SK-N-SH treated with all-trans-retinoic acid at 6 μM for 48 hours (cell line): Measurements from ENCODE around the gene PSEN2.

Experiments
- ATAC-seq: fragments of 200-7000 bp; cut with Tn5 transposase; 3 replicates; pipeline ENCODE4 v1.9.1; 2020; ENCODE audit warnings: mild to moderate bottlenecking, moderate library complexity
- BACH2 ChIP-seq: fragments of 250-450 bp; sonication (Bioruptor Pico); IDR thresholded peaks from 2 replicates; pipeline ENCODE4 v1.9.0; 2021; ENCODE audit warnings: mild to moderate bottlenecking, borderline replicate concordance
- CSDC2 ChIP-seq: fragments of 250-450 bp; sonication (Bioruptor Pico); IDR thresholded peaks from 2 replicates; pipeline ENCODE4 v1.5.0; 2020; ENCODE audit warnings: mild to moderate bottlenecking, moderate library complexity
- ESRRG ChIP-seq: fragments of 250-450 bp; sonication (Bioruptor Pico); IDR thresholded peaks from 2 replicates; pipeline ENCODE4 v1.6.1; 2021; ENCODE audit warnings: mild to moderate bottlenecking
- GLIS3 ChIP-seq: fragments of 250-450 bp; sonication (Bioruptor Pico); IDR thresholded peaks from 2 replicates; pipeline ENCODE4 v1.5.0; 2020; ENCODE audit warnings: mild to moderate bottlenecking, moderate library complexity
- OSR1 ChIP-seq: fragments of 250-450 bp; sonication (Bioruptor Pico); IDR thresholded peaks from 2 replicates; pipeline ENCODE4 v1.8.0; 2022; ENCODE audit warnings: moderate library complexity, mild to moderate bottlenecking, inconsistent platforms
- PPARA ChIP-seq: fragments of 250-450 bp; sonication (Bioruptor Pico); IDR thresholded peaks from 2 replicates; pipeline ENCODE4 v1.5.0; 2020; ENCODE audit warnings: mild to moderate bottlenecking, borderline replicate concordance
- SNAI2 ChIP-seq: fragments of 250-450 bp; sonication (Bioruptor Pico); IDR thresholded peaks from 2 replicates; pipeline ENCODE4 v1.5.0; 2020; ENCODE audit warnings: mild to moderate bottlenecking, moderate library complexity
- TCF4 ChIP-seq: fragments of 250-450 bp; sonication (Bioruptor Pico); IDR thresholded peaks from 2 replicates; pipeline ENCODE4 v1.8.0; 2021; ENCODE audit warnings: mild to moderate bottlenecking, moderate library complexity, borderline replicate concordance
- TOX ChIP-seq: fragments of 250-450 bp; sonication (Bioruptor Pico); IDR thresholded peaks from 2 replicates; pipeline ENCODE4 v1.8.0; 2021; ENCODE audit warnings: mild to moderate bottlenecking, moderate library complexity, borderline replicate concordance
- ZFP3 ChIP-seq: fragments of 250-450 bp; sonication (Bioruptor Pico); IDR thresholded peaks from 2 replicates; pipeline ENCODE4 v1.5.0; 2020; ENCODE audit warnings: mild to moderate bottlenecking, moderate library complexity
- ZNF565 ChIP-seq: fragments of 450-650 bp; formaldehyde crosslinking; conservative IDR thresholded peaks from 2 replicates; pipeline ENCODE4 v1.5.0; 2020; ENCODE audit warnings: low read depth, mild to moderate bottlenecking, moderate library complexity
- TF ChIP-seq, protein P1 (sequence below): fragments of 250-450 bp; sonication (Bioruptor Pico); IDR thresholded peaks from 2 replicates; pipeline ENCODE4 v1.8.0; 2021; ENCODE audit warnings: low read depth, mild to moderate bottlenecking, moderate library complexity, borderline replicate concordance
- TF ChIP-seq, protein P2 (sequence below): fragments of 250-450 bp; sonication (Bioruptor Pico); IDR thresholded peaks from 2 replicates; pipeline ENCODE4 v1.5.1; 2021; ENCODE audit warnings: mild to moderate bottlenecking, moderate library complexity
- TF ChIP-seq, protein P3 (sequence below): fragments of 250-450 bp; sonication (Bioruptor Pico); IDR thresholded peaks from 2 replicates; pipeline ENCODE4 v1.5.0; 2020; ENCODE audit warnings: mild to moderate bottlenecking, moderate library complexity
- TF ChIP-seq, protein P4 (sequence below): fragments of 250-450 bp; sonication (Bioruptor Pico); IDR thresholded peaks from 2 replicates; pipeline ENCODE4 v1.8.0; 2020; ENCODE audit warnings: mild to moderate bottlenecking, moderate library complexity, borderline replicate concordance

PSEN2 gene

DNA sequence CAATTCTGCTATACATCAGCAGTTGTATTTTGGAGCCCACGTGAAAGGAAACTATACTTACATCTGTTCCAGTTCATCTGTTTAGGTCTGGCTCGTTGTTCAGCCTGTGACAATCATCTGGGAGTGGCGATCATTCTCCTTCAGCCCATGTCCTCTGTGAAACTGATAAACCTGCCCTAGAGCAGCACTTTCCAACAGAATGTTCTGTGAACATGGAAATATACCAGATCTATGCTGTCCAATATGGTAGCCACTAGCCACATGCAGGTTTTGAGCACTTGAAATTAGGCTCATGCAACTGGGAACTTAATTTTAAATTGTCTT lies 45.2 kb downstream of the PSEN2 start:
- ATAC-seq, result no peak
- no peak for TF ChIP-seq CSDC2 (CRISPR knock-in tag)
- no peak for TF ChIP-seq ESRRG (CRISPR knock-in tag)
- TF ChIP-seq PPARA (CRISPR knock-in tag), result no peak
- no peak for TF ChIP-seq ZNF565
- no peak for TF ChIP-seq ZFP3 (CRISPR knock-in tag)
- TF ChIP-seq, protein P1, sequence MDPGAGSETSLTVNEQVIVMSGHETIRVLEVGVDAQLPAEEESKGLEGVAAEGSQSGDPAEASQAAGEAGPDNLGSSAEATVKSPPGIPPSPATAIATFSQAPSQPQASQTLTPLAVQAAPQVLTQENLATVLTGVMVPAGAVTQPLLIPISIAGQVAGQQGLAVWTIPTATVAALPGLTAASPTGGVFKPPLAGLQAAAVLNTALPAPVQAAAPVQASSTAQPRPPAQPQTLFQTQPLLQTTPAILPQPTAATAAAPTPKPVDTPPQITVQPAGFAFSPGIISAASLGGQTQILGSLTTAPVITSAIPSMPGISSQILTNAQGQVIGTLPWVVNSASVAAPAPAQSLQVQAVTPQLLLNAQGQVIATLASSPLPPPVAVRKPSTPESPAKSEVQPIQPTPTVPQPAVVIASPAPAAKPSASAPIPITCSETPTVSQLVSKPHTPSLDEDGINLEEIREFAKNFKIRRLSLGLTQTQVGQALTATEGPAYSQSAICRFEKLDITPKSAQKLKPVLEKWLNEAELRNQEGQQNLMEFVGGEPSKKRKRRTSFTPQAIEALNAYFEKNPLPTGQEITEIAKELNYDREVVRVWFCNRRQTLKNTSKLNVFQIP (CRISPR knock-in tag), result no peak
- TF ChIP-seq, protein P2, sequence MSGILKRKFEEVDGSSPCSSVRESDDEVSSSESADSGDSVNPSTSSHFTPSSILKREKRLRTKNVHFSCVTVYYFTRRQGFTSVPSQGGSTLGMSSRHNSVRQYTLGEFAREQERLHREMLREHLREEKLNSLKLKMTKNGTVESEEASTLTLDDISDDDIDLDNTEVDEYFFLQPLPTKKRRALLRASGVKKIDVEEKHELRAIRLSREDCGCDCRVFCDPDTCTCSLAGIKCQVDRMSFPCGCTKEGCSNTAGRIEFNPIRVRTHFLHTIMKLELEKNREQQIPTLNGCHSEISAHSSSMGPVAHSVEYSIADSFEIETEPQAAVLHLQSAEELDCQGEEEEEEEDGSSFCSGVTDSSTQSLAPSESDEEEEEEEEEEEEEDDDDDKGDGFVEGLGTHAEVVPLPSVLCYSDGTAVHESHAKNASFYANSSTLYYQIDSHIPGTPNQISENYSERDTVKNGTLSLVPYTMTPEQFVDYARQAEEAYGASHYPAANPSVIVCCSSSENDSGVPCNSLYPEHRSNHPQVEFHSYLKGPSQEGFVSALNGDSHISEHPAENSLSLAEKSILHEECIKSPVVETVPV (CRISPR knock-in tag), result no peak

DNA sequence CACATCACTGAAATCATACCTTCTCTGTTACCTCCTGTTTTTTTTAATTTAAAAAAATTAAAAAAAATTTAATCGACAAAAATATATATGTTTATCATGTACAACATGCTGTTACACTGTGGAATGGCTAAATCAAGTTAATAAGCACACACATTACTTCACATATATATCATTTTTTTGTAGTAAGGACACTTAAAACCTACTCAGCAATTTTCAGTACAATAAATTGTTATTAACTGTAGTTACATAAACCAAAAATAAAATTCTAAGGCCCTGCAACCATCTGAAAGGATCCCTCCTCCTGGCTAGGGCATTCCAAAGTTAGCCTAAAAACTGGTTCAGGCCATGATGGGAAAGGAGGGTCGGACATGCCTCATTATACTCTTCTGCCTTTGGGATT lies 46.1 kb downstream of the PSEN2 start:
- TF ChIP-seq TOX (CRISPR knock-in tag), result no peak
- TF ChIP-seq, protein P3, sequence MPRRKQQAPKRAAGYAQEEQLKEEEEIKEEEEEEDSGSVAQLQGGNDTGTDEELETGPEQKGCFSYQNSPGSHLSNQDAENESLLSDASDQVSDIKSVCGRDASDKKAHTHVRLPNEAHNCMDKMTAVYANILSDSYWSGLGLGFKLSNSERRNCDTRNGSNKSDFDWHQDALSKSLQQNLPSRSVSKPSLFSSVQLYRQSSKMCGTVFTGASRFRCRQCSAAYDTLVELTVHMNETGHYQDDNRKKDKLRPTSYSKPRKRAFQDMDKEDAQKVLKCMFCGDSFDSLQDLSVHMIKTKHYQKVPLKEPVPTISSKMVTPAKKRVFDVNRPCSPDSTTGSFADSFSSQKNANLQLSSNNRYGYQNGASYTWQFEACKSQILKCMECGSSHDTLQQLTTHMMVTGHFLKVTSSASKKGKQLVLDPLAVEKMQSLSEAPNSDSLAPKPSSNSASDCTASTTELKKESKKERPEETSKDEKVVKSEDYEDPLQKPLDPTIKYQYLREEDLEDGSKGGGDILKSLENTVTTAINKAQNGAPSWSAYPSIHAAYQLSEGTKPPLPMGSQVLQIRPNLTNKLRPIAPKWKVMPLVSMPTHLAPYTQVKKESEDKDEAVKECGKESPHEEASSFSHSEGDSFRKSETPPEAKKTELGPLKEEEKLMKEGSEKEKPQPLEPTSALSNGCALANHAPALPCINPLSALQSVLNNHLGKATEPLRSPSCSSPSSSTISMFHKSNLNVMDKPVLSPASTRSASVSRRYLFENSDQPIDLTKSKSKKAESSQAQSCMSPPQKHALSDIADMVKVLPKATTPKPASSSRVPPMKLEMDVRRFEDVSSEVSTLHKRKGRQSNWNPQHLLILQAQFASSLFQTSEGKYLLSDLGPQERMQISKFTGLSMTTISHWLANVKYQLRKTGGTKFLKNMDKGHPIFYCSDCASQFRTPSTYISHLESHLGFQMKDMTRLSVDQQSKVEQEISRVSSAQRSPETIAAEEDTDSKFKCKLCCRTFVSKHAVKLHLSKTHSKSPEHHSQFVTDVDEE (CRISPR knock-in tag), result no peak
- TF ChIP-seq GLIS3, result no peak
- TF ChIP-seq ZFP3 (CRISPR knock-in tag), result no peak
- TF ChIP-seq, protein P4, sequence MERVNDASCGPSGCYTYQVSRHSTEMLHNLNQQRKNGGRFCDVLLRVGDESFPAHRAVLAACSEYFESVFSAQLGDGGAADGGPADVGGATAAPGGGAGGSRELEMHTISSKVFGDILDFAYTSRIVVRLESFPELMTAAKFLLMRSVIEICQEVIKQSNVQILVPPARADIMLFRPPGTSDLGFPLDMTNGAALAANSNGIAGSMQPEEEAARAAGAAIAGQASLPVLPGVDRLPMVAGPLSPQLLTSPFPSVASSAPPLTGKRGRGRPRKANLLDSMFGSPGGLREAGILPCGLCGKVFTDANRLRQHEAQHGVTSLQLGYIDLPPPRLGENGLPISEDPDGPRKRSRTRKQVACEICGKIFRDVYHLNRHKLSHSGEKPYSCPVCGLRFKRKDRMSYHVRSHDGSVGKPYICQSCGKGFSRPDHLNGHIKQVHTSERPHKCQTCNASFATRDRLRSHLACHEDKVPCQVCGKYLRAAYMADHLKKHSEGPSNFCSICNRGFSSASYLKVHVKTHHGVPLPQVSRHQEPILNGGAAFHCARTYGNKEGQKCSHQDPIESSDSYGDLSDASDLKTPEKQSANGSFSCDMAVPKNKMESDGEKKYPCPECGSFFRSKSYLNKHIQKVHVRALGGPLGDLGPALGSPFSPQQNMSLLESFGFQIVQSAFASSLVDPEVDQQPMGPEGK (CRISPR knock-in tag), result no peak
- ATAC-seq, result no peak

DNA sequence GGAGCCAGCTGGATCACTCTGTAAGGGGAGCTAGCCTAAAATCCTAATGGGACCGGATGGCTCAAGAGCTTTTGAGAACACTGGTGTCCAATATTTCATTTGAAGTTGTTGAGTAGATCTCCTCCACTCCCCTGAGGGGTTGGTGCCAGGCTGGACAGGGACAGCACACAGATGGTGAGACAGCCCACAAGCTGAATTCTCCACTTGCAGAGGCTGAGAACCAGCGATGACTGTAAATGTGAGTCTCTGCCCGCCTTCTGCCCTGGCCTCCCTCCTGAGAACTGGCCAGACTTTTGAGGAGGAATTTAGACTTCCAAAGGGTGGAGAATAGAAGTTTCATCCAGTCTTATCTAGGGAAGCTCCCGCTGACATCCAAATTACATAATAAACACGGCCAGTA lies 49.2 kb downstream of the PSEN2 start:
- ATAC-seq, result no peak
- TF ChIP-seq GLIS3 (no peak), TCF4 (no peak), OSR1 (CRISPR knock-in tag) (no peak), SNAI2 (CRISPR knock-in tag) (no peak), PPARA (CRISPR knock-in tag) (no peak)
- TF ChIP-seq, protein P2 (CRISPR knock-in tag), result no peak
- TF ChIP-seq, protein P4 (CRISPR knock-in tag), result no peak

DNA sequence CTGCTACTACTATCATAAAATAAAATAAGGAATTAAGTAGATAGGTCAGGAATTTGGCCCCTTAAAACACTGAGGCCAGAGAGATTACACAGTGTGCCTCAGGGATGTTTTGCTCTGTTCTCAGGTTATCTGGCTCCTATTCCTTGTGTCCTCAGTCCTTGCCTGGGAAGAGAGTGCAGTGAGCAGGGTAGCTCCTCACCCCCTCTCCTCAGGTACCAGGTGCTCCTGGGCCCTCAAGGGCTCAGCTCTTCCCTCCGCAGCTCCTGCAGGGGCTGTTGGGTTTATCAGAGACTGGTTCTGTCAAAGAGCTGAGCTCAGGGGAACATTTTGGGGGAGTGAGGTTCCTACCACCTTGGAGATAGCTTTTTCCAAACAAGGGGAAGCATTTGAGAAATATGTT lies 49.6 kb downstream of the PSEN2 start:
- no peak for ATAC-seq
- TF ChIP-seq BACH2 (CRISPR knock-in tag), result no peak
- no peak for TF ChIP-seq PPARA (CRISPR knock-in tag)
